H4 (cell line): ENCODE data around the gene P4HA2. TPM values are rescaled to one million over a fixed set of nuclear protein-coding genes. Genes with fewer than 3 reads are reported as not detected.

Experiments
- DNase-seq: peaks from one replicate; pipeline ENCODE4 v3.0.0-alpha.2; 2015; ENCODE audit warnings: low spot score
- total RNA-seq: library from RNA; depleted of rRNA; stranded (reverse); fragments of >200 nt; shearing (Covaris generic); gene quantifications from 2 replicates; pipeline ENCODE4 v1.2.3, GENCODE V29; 2014; rRNA removed

Gene P4HA2
- total RNA-seq, result 83.5 and 85.5 TPM in 2 replicates

GRCh38 chr5:132227485-132228240 lies at the start of gene P4HA2:
Gene P4HA2, minus strand, starts transcription at chr5:132227853. Its CDS starts 9,227 bp downstream, at chr5:132218626.
- DNase-seq, result peak; percentile 64

GRCh38 chr5:132277256-132277655 lies 49.6 kb upstream of the P4HA2 start:
- DNase-seq, result no peak

GRCh38 chr5:132275367-132276220 lies 47.9 kb upstream of the P4HA2 start:
- DNase-seq, result no peak

- no peak for DNase-seq
Observed at GRCh38 chr5:132274050-132274792, 46.6 kb upstream of the P4HA2 start.

GRCh38 chr5:132273631-132274030 lies 46.0 kb upstream of the P4HA2 start:
- DNase-seq, result no peak

- DNase-seq, result no peak
Observed at GRCh38 chr5:132272311-132273210, 44.9 kb upstream of the P4HA2 start.

GRCh38 chr5:132271251-132272246 lies 43.9 kb upstream of the P4HA2 start:
- no peak for DNase-seq

GRCh38 chr5:132270706-132271105 lies 43.1 kb upstream of the P4HA2 start:
- DNase-seq, result no peak

- DNase-seq, result no peak
Observed at GRCh38 chr5:132270335-132270665, 42.6 kb upstream of the P4HA2 start.

- no peak for DNase-seq
Observed at GRCh38 chr5:132269635-132270334, 42.1 kb upstream of the P4HA2 start.

GRCh38 chr5:132268769-132269551 lies 41.3 kb upstream of the P4HA2 start:
- DNase-seq, result peak; percentile 49

- no peak for DNase-seq
Observed at GRCh38 chr5:132267931-132268768, 40.5 kb upstream of the P4HA2 start.

- no peak for DNase-seq
Observed at GRCh38 chr5:132267166-132267739, 39.6 kb upstream of the P4HA2 start.

GRCh38 chr5:132266836-132267160 lies 39.1 kb upstream of the P4HA2 start:
- DNase-seq, result no peak

- DNase-seq, result no peak
Observed at GRCh38 chr5:132266031-132266835, 38.6 kb upstream of the P4HA2 start.

- peak; percentile 86 for DNase-seq
Observed at GRCh38 chr5:132265336-132266030, 37.8 kb upstream of the P4HA2 start.
